Fibroblast of skin of left biceps (primary cell): ENCODE data around the gene PEX11G.
A peak's percentile ranks its signal among the peaks of the same experiment; 100 is the strongest.

Source experiments
- DNase-seq, 2 experiments: peaks; one replicate each; pipeline ENCODE4 v3.0.0-alpha.2; 2013; ENCODE audit warnings: low read depth in 2 of 2

PEX11G gene

GRCh38 chr19:7433456-7433855 lies 55.4 kb downstream of the PEX11G start:
- DNase-seq = peak in 1 of 2 experiments; percentile 5

- no peak for DNase-seq
Observed at GRCh38 chr19:7429638-7430282, 59.1 kb downstream of the PEX11G start.

- DNase-seq = no peak
Observed at GRCh38 chr19:7428651-7429113, 60.2 kb downstream of the PEX11G start.

- DNase-seq = no peak
Observed at GRCh38 chr19:7427944-7428343, 60.9 kb downstream of the PEX11G start.

GRCh38 chr19:7426986-7427385 lies 61.8 kb downstream of the PEX11G start:
- DNase-seq = no peak
